Measurements from ENCODE around the gene TTYH3. TPM values are rescaled to one million over a fixed set of nuclear protein-coding genes. Genes with fewer than 3 reads are reported as not detected.

TTYH3 gene
- total and polyA plus RNA-seq, 9 of the 15 experiments (the other 6 are each of a cell fraction or from before 2014, with no cell fraction given): 0.01 to 5.5 (median 1.1) TPM

- intact Hi-C loops (cut with micrococcal nuclease) (loop anchor here (10.0 kb wide), 2 partner anchors 95 to 185 kb away; partner anchors contain the start of gene GRIFIN), in situ Hi-C loops (cut with MboI) (no loop called here)
These were observed 28.0 kb downstream of the TTYH3 start for GRCh38 chr7:2659556-2660358.

More at GRCh38 chr7:2659556-2660358, 28.0 kb downstream of the TTYH3 start:
- Histone ChIP-seq H3K36me3 (ENCODE audit: control insufficient read depth, insufficient read depth, low read length) (no peaks in the 10 kb centered on the region), H3K27ac (ENCODE audit: extremely low read depth, low read depth, low read length) (no peak overlapping the region), H3K9me3 (replicated peaks; ENCODE audit: control insufficient read depth, insufficient read depth, low read depth, low read length) (no peaks in the 10 kb centered on the region), H3K4me1 (replicated peaks in 1 of 2; ENCODE audit: control insufficient read depth in 2 of 2, insufficient read depth in 2 of 2, low read length in 2 of 2) (peaks cover 4 to 71% of the 10 kb centered on the region in 2 experiments), H3K9ac (ENCODE audit: insufficient read depth in 1 of 2, low read depth in 2 of 2, low read length in 2 of 2) (peak overlapping the region in 1 of 2 experiments; percentile 81; a peak in 2 of 4 replicates), H2AFZ (ENCODE audit: low read depth, low read length) (no peak overlapping the region), H3K4me3 (no peak overlapping the region), H3K4me2 (ENCODE audit: insufficient read depth, low read length) (no peak overlapping the region), H4K20me1 (replicated peaks; ENCODE audit: control insufficient read depth, insufficient read depth, low read length) (peaks cover 5% of the 10 kb centered on the region; the same call in 1 of the 2 replicates), H3K27me3 (ENCODE audit: control insufficient read depth in 2 of 2, insufficient read depth in 2 of 2, low read length in 2 of 2) (peaks cover 2 to 17% of the 10 kb centered on the region in 2 experiments; a peak in 2 of 5 replicates), H3K79me2 (ENCODE audit: control insufficient read depth, insufficient read depth, low read length) (no peaks in the 10 kb centered on the region), H3K9me1 (ENCODE audit: control insufficient read depth, insufficient read depth, low read length) (peaks cover 3% of the 10 kb centered on the region)
- no TSS peak for BruUV-seq (replicated peaks)
- no peak for TF ChIP-seq GTF2F1 (IDR thresholded peaks at IDR 0.05; ENCODE audit: low read depth, low read length)
- TF ChIP-seq ZBTB33 (CRISPR knock-in tag; IDR thresholded peaks at IDR 0.05): 0 out of 2 replicates have a peak, but pooled peaks have one; percentile 27
- no peak for TF ChIP-seq AFF4 (CRISPR knock-in tag; IDR thresholded peaks at IDR 0.05)
- peak; percentile 11; the same call in 1 of the 2 replicates for TF ChIP-seq HNRNPL (IDR thresholded peaks at IDR 0.05; ENCODE audit: low read depth, low read length)
- DNase-seq (ENCODE audit: extremely low read depth in 1 of 4, low spot score in 3 of 4): no peak
- no peak for FAIRE-seq
- 65% methylated on average over 23 of the region's 36 CpGs for WGBS (ENCODE audit: insufficient coverage, low coverage, missing lambda C conversion rate)
- ATAC-seq: no peak
- CTCF ChIA-PET (ENCODE audit: low intra/inter-chr PET ratio): no interaction called here
- POLR2A ChIA-PET: interaction anchor here (0.6 kb wide), 1 partner anchor 340 kb away, joined by 3 read pairs; no protein-coding TSS in a partner anchor
